HG02884 (cell line): ENCODE results near the gene RUVBL1.

Source experiments
- ATAC-seq: cut with Tn5 transposase; IDR thresholded peaks from one replicate; pipeline ENCODE4 v1.9.1; 2021; ENCODE audit warnings: mild to moderate bottlenecking, moderate library complexity; ENCODE audit not compliant: unreplicated experiment

Gene RUVBL1

GRCh38 chr3:128036119-128036518, 87.5 kb downstream of the RUVBL1 start:
- ATAC-seq: no peak

- no peak for ATAC-seq
Observed at GRCh38 chr3:128033102-128033501, 90.5 kb downstream of the RUVBL1 start.
